ENCODE data around the gene SIRT5. TPM values are rescaled to one million over a fixed set of nuclear protein-coding genes. Genes with fewer than 3 reads are reported as not detected.

The SIRT5 gene
- total and polyA plus RNA-seq, 2 donors from 2014 or later = 12.0 to 16.8 TPM

GRCh38 chr6:13660273-13660672 lies 85.9 kb downstream of the SIRT5 start:
- no peak overlapping the region for H3K4me3 ChIP-seq (ENCODE audit: low read length in 3 of 3)
- intact Hi-C loops (cut with DNase I) = no loop called here
- DNase-seq = no peak
- no peak overlapping the region for H3K9ac ChIP-seq (ENCODE audit: low read length in 3 of 3)
- H3K9me3 ChIP-seq (ENCODE audit: control insufficient read depth in 2 of 3, insufficient read depth in 1 of 3, low read length in 3 of 3) = no peaks in the 10 kb centered on the region
- no peak for FAIRE-seq
- no peaks in the 10 kb centered on the region for H3K4me1 ChIP-seq (ENCODE audit: control insufficient read depth in 2 of 3, insufficient read depth in 2 of 3, low read depth in 1 of 3, low read length in 3 of 3)
- no peaks in the 10 kb centered on the region for H3K27me3 ChIP-seq (ENCODE audit: control insufficient read depth, insufficient read depth, low read length)
- TF ChIP-seq CTCF (IDR thresholded peaks at IDR 0.05; ENCODE audit: borderline replicate concordance, extremely low read depth, insufficient read depth) = no peak
- H3K36me3 ChIP-seq (ENCODE audit: control insufficient read depth in 2 of 3, insufficient read depth in 3 of 3, low read length in 3 of 3) = no peaks in the 10 kb centered on the region
- H3K27ac ChIP-seq (ENCODE audit: low read depth in 2 of 2, low read length in 2 of 2) = no peak overlapping the region

GRCh38 chr6:13660893-13661292 lies 86.5 kb downstream of the SIRT5 start:
- no peak for DNase-seq
- intact Hi-C loops (cut with DNase I) = no loop called here
- Histone ChIP-seq H3K9me3 (ENCODE audit: control insufficient read depth in 2 of 3, insufficient read depth in 1 of 3, low read length in 3 of 3) (no peaks in the 10 kb centered on the region), H3K27me3 (ENCODE audit: control insufficient read depth, insufficient read depth, low read length) (no peaks in the 10 kb centered on the region), H3K9ac (ENCODE audit: low read length in 3 of 3) (no peak overlapping the region), H3K36me3 (ENCODE audit: control insufficient read depth in 2 of 3, insufficient read depth in 3 of 3, low read length in 3 of 3) (no peaks in the 10 kb centered on the region), H3K4me1 (ENCODE audit: control insufficient read depth in 2 of 3, insufficient read depth in 2 of 3, low read depth in 1 of 3, low read length in 3 of 3) (no peaks in the 10 kb centered on the region), H3K4me3 (ENCODE audit: low read length in 3 of 3) (no peak overlapping the region), H3K27ac (ENCODE audit: low read depth in 2 of 2, low read length in 2 of 2) (no peak overlapping the region)
- FAIRE-seq = no peak
- TF ChIP-seq CTCF (IDR thresholded peaks at IDR 0.05; ENCODE audit: borderline replicate concordance, extremely low read depth, insufficient read depth) = no peak

- Histone ChIP-seq H3K27ac (ENCODE audit: low read depth in 2 of 2, low read length in 2 of 2) (no peak overlapping the region), H3K36me3 (ENCODE audit: control insufficient read depth in 2 of 3, insufficient read depth in 3 of 3, low read length in 3 of 3) (no peaks in the 10 kb centered on the region), H3K27me3 (ENCODE audit: control insufficient read depth, insufficient read depth, low read length) (no peaks in the 10 kb centered on the region), H3K9ac (ENCODE audit: low read length in 3 of 3) (no peak overlapping the region), H3K4me1 (ENCODE audit: control insufficient read depth in 2 of 3, insufficient read depth in 2 of 3, low read depth in 1 of 3, low read length in 3 of 3) (no peaks in the 10 kb centered on the region), H3K9me3 (ENCODE audit: control insufficient read depth in 2 of 3, insufficient read depth in 1 of 3, low read length in 3 of 3) (no peaks in the 10 kb centered on the region), H3K4me3 (ENCODE audit: low read length in 3 of 3) (no peak overlapping the region)
- intact Hi-C loops (cut with DNase I) = no loop called here
- no peak for TF ChIP-seq CTCF (IDR thresholded peaks at IDR 0.05; ENCODE audit: borderline replicate concordance, extremely low read depth, insufficient read depth)
- no peak for FAIRE-seq
- no peak for DNase-seq
Observed at GRCh38 chr6:13661647-13662046, 87.2 kb downstream of the SIRT5 start.

GRCh38 chr6:13662651-13663334 lies 88.4 kb downstream of the SIRT5 start:
- H3K4me1 ChIP-seq (ENCODE audit: control insufficient read depth in 2 of 3, insufficient read depth in 2 of 3, low read depth in 1 of 3, low read length in 3 of 3) = no peaks in the 10 kb centered on the region
- no peaks in the 10 kb centered on the region for H3K36me3 ChIP-seq (ENCODE audit: control insufficient read depth in 2 of 3, insufficient read depth in 3 of 3, low read length in 3 of 3)
- intact Hi-C loops (cut with DNase I) = no loop called here
- FAIRE-seq = no peak
- no peak for DNase-seq
- TF ChIP-seq CTCF (IDR thresholded peaks at IDR 0.05; ENCODE audit: borderline replicate concordance, extremely low read depth, insufficient read depth) = no peak
- no peak overlapping the region for H3K27ac ChIP-seq (ENCODE audit: low read depth in 2 of 2, low read length in 2 of 2)
- no peaks in the 10 kb centered on the region for H3K9me3 ChIP-seq (ENCODE audit: control insufficient read depth in 2 of 3, insufficient read depth in 1 of 3, low read length in 3 of 3)
- no peak overlapping the region for H3K4me3 ChIP-seq (ENCODE audit: low read length in 3 of 3)
- H3K9ac ChIP-seq (ENCODE audit: low read length in 3 of 3) = no peak overlapping the region
- H3K27me3 ChIP-seq (ENCODE audit: control insufficient read depth, insufficient read depth, low read length) = no peaks in the 10 kb centered on the region
